HL-60/S4 treated with retinoic acid at 250 ng/mL for 4 days and 3 days (cell line): ENCODE results near the gene LGALS9.

Experiments
- in situ Hi-C: fragments of 300-500 bp; cut with MboI; formaldehyde crosslinking; loops from 2 replicates; pipeline ENCODE4 v1.7.0; 2022; ENCODE audit warnings: low sequenced_read_pairs

The LGALS9 gene

DNA sequence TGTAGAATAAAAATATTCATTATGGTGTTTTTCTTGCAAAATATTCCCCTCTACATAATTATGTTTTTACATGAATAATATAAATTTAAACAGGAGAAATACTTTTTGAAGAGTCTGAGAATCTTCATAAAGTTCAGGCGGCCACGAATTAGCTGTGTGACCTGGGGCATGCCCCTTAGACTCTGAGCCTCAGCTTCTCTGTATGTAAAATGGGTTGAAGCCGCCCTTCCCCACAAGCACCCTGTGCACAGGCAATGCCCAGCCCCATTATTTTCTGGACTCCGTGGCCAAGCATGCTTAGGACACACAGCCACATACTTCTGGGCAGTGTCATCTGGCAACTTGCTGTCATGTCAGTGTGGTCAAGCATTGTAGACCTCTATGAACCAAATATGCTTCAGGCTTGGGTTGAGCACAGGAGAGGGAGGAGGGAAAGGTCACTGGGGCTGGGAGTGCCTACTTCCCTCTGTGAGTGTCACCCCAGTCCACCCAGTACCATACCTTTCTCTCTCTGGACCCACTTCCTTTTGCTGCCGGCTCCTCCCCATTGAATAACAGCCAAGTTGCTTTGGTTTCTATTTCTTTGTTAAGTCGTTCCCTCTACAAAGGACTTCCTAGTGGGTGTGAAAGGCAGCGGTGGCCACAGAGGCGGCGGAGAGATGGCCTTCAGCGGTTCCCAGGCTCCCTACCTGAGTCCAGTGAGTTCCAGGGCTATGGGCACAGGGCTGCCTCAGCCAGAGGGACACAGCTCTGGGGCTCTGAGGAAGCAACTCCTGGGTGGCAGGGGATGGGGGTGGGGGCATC is at the start of gene LGALS9:
TSS of gene LGALS9 (plus strand) at position 582 of the 804 bp plus-strand sequence. CDS start at position 660, 78 bp downstream.
- in situ Hi-C loops: no loop called here

DNA sequence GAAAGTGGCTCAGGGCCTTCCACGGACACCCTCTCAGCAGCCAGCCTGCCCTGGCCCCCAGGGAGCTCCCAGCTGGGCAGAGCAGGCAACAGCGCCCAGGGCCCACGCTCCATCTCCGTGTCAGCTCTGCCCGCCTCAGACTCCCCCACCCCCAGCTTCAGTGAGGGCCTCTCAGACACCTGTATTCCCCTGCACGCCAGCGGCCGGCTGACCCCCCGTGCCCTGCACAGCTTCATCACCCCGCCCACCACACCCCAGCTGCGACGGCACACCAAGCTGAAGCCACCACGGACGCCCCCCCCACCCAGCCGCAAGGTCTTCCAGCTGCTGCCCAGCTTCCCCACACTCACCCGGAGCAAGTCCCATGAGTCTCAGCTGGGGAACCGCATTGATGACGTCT is 48.3 kb upstream of the LGALS9 start:
- in situ Hi-C loops: loop anchor here (25.0 kb wide), 1 partner anchor 95 kb away; no protein-coding TSS in a partner anchor

DNA sequence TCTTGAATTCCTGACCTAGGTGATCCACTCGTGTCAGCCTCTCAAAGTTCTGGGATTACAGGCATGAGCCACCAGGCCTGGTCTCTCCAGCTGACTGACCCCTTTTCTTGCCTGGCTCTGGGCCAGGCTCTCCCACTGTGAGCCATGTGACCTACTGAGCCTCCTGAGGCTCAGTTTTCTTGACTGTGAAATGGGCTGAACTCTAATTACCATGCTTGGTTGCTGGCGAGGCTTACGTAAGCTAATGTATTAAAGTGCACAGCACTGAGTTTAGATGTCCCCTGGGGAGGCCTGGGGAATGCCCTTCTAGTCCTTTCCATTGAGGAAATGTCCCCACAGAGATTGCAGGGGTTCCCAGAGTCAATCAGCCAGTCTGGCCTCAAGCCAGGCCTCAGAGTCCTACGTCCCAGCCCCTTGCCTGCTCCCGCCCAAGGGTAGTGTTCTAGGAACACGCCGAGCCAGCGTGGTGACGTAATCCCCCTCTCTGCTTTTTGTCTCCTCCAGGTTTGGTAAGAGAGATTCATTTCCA is 45.8 kb upstream of the LGALS9 start:
- in situ Hi-C loops: loop anchor here (25.0 kb wide), 1 partner anchor 98 kb away; no protein-coding TSS in a partner anchor

GRCh38 chr17:27585792-27586191 is 45.2 kb upstream of the LGALS9 start:
- in situ Hi-C loops: loop anchor here (25.0 kb wide), 1 partner anchor 98 kb away; no protein-coding TSS in a partner anchor

GRCh38 chr17:27586203-27586721 is 44.7 kb upstream of the LGALS9 start:
- in situ Hi-C loops: loop anchor here (25.0 kb wide), 1 partner anchor 99 kb away; no protein-coding TSS in a partner anchor

DNA sequence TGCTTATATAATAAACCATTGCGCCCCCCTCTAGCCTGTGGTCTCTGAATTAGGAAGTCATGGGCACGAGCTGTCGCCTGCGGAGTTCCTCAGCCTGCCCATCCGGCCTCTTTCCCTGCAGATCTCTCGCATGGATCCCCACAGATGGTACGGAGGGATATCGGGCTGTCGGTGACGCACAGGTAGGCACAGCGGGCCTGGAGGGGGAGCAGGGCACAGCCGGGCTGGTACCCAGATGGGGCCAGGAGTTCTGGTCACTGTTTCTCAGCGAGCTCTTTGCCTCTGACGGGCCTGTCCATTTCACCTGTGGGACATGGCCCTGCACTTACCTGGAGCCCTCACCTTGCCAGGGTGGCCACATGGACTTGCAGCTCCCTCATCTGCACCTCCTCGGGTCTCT is 42.6 kb upstream of the LGALS9 start:
- in situ Hi-C loops: loop anchor here (25.0 kb wide), 1 partner anchor 101 kb away; no protein-coding TSS in a partner anchor

- in situ Hi-C loops: loop anchor here (25.0 kb wide), 1 partner anchor 104 kb away; no protein-coding TSS in a partner anchor
Observed at GRCh38 chr17:27590864-27591263, 40.1 kb upstream of the LGALS9 start.

DNA sequence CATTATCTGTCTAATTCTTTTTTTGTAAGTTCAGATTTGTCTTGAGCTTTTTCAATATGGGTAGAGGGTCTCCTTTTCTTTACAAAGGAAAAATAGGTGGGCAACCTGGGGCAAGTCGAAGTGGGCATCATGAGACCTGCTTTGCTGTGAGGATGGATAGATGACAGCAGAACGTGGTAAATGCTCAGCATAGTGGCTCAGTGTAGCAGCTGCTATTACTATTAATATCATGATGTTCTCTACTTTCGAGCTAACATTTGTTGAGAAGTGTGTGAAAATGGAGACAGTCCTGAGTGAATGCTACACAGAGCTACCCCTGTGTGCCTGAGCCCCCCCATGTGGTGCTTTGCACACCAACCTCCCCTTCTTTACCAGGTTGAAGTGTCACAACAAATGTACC is 39.0 kb upstream of the LGALS9 start:
- in situ Hi-C loops: loop anchor here (25.0 kb wide), 1 partner anchor 105 kb away; no protein-coding TSS in a partner anchor

DNA sequence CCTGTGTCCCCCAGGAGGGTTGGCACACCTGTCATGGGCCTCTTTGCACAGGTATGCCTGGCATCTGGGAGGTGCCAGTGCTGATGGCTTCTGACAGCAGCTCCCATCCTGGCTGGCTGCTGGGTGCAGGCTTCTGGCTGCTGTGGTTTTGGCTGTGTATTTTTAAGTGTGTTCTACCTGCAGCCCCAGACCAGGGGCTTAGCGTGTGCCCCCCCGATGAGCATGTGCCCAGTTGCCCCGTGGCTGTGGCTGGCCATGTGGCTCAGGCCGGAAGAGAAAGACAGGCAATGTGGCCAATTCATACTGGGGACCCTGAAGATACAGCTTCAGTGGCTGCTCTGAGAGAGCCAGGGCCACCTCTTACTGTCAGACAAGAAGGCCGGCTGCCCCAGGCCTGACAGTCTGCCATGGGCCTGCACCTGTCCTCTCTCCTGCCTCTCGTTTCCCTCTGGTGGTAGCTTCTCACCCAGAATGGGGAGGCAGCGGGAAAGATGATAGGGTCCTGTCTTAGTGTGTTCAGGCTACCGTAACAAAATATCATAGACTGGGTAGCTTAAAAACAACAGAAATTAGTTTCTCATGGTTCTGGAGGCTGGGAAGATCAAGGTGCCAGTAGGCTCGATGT is 37.6 kb upstream of the LGALS9 start:
- in situ Hi-C loops: loop anchor here (25.0 kb wide), 1 partner anchor 106 kb away; no protein-coding TSS in a partner anchor

GRCh38 chr17:27593857-27594255 is 37.1 kb upstream of the LGALS9 start:
- in situ Hi-C loops: loop anchor here (25.0 kb wide), 1 partner anchor 107 kb away; no protein-coding TSS in a partner anchor

DNA sequence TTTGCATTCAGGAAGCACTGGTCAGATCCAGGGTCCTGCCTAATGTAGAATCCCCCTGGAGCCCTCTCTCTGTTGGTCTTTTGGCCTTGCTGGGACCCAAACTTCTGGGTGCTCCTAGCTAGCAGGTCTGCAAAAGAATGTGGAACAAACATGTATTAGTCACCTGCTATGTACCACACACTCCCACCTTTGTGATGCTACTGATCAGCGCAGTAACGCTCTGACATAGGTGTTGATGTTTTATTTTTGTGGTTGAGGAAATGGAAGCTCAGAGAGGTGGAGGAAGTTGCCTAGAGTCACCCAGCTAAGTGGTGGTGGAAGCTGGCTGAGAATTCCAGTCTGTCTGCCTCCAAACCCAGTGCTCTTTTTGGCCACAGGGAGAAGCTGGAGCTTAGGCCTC is 35.8 kb upstream of the LGALS9 start:
- in situ Hi-C loops: loop anchor here (25.0 kb wide), 1 partner anchor 108 kb away; no protein-coding TSS in a partner anchor

- in situ Hi-C loops: loop anchor here (25.0 kb wide), 1 partner anchor 109 kb away; no protein-coding TSS in a partner anchor
Observed at GRCh38 chr17:27596096-27596495, 34.9 kb upstream of the LGALS9 start.

DNA sequence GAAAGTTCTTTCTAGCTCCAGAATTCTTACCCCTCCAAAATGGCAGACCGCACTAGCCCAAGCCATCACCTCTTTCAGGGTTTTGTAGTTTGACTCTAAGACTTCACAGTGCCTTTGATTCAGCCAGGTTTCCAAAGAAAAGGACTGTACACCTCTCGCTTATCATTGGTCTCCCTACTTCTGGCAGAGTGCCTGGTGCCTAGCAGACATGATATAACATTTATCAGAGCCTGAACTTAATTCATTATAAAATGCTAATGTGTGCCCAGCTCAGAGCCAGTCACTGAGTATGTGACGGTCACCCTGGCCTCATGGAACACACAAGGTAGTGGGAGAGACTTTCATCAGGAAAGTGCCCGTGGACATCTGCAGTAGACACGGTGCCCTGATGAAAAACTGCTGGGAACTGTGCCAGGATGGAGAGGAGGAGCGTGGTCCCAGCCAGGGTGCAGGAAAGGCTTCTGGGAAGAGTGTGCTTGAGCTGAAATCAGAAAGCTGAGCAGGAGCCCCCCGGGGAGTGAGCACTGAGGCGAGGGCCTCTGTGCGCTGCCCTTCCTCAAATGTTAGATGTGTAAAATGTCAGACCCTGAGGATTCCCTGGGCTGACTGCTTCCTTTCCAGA is 34.3 kb upstream of the LGALS9 start:
- in situ Hi-C loops: loop anchor here (25.0 kb wide), 1 partner anchor 109 kb away; no protein-coding TSS in a partner anchor

DNA sequence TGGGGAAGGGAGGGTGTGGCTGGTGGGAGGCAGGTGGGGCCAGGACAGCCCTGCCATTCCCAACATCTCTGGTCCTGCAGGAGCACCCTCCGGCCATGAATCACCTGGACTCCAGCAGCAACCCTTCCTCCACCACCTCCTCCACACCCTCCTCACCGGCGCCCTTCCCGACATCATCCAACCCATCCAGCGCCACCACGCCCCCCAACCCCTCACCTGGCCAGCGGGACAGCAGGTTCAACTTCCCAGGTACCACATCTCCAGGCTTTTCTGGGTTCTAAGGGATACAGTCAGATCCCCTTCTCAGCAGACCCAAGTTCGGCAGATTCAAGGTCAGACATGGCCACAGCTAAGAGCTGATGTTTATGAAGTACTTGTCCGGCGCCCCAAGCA is 33.8 kb upstream of the LGALS9 start:
- in situ Hi-C loops: loop anchor here (25.0 kb wide), 1 partner anchor 110 kb away; no protein-coding TSS in a partner anchor

DNA sequence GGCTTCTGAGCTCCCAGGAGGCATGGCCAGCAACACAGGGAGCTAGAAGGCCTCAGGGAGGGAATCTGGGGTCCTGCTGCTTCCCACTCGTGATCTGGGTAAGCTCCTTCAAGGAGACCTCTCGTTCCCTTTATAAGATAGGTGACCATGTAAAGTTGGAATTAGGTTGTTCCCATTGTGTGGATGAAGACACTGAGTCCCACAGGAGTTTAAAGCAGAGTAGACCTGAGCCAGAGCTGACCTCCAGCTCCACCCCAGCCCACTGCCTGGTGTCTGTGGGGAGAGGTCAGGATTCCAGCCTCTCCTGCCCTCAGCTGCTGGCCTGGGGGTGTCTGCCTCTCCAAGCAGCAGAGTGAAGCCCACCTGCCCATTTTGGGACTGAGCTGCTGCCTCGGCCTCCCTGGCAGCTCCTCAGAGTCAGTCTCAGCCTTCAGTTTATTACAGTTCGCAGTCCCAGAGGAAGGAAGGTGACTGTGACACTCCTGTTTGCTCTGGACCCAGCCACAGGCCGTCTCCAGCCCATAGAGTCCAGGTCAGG is 33.1 kb upstream of the LGALS9 start:
- in situ Hi-C loops: loop anchor here (25.0 kb wide), 1 partner anchor 111 kb away; no protein-coding TSS in a partner anchor

- in situ Hi-C loops: loop anchor here (25.0 kb wide), 1 partner anchor 111 kb away; no protein-coding TSS in a partner anchor
Observed at GRCh38 chr17:27598337-27599050, 32.5 kb upstream of the LGALS9 start.

GRCh38 chr17:27600471-27600870 is 30.5 kb upstream of the LGALS9 start:
- in situ Hi-C loops: loop anchor here (25.0 kb wide), 3 partner anchors 238 to 363 kb away; partner anchors contain the start of gene LYRM9

- in situ Hi-C loops: loop anchor here (25.0 kb wide), 3 partner anchors 239 to 364 kb away; partner anchors contain the start of gene LYRM9
Observed at GRCh38 chr17:27601069-27601974, 29.7 kb upstream of the LGALS9 start.
